B cell (primary cell): ENCODE data around the gene CUBN. TPM values are rescaled to one million over a fixed set of nuclear protein-coding genes. Genes with fewer than 3 reads are reported as not detected.

Experiments used
- ATAC-seq: fragments of 200-7000 bp; cut with Tn5 transposase; one replicate; pipeline ENCODE4 v1.10.0; 2021; ENCODE audit warnings: low read depth, mild to moderate bottlenecking, moderate number of reproducible peaks, moderate library complexity
- CTCF ChIA-PET: fragments of 350-600 bp; sonication (Branson Sonifier 250); formaldehyde crosslinking; loops from one replicate; lab custom pipeline; 2021; ENCODE audit warnings: antibody characterized with exemption, inconsistent platforms; lab: Charles Lee
- POLR2A ChIA-PET: fragments of 350-600 bp; sonication (Branson Sonifier 250); formaldehyde crosslinking; loops from one replicate; lab custom pipeline; 2021; ENCODE audit warnings: antibody characterized with exemption; lab: Charles Lee
- DNase-seq: peaks from one replicate; pipeline ENCODE4 v3.0.0; 2013
- H2AFZ ChIP-seq: 2 replicates; pipeline ENCODE4 v1.6.1; 2012; ENCODE audit warnings: mild to moderate bottlenecking, low read depth, low read length; ENCODE audit not compliant: insufficient read depth, poor library complexity, severe bottlenecking
- H3K27ac ChIP-seq, 2 donors: 1 replicate in 1 of 2; 2 replicates in 1 of 2; pipeline ENCODE4 v1.5.1; 2012 to 2013; ENCODE audit warnings: low read length in 2 of 2, mild to moderate bottlenecking in 2 of 2, moderate library complexity in 1 of 2
- H3K27me3 ChIP-seq, 4 experiments: fragments of 200-600 bp in 1 of 4; sonication (generic) in 1 of 4; replicated peaks in 1 of 4; 1 replicate in 2 of 4; 2 replicates in 2 of 4; pipeline versions ENCODE4 v1.6.1 to v1.7.0; 2013 to 2016; ENCODE audit warnings: low read length in 3 of 4, mild to moderate bottlenecking in 2 of 4, mixed read lengths in 1 of 4, moderate library complexity in 1 of 4; ENCODE audit not compliant: insufficient read depth in 4 of 4, control insufficient read depth in 3 of 4; ENCODE audit errors: control extremely low read depth in 1 of 4
- H3K36me3 ChIP-seq, 2 experiments: replicated peaks in 1 of 2; 1 replicate in 1 of 2; 2 replicates in 1 of 2; pipeline versions ENCODE4 v1.6.1 to v1.7.1; 2013; ENCODE audit warnings: low read length in 1 of 2; ENCODE audit not compliant: insufficient read depth in 2 of 2, control insufficient read depth in 1 of 2; ENCODE audit errors: control extremely low read depth in 1 of 2, extremely low read depth in 1 of 2
- H3K4me1 ChIP-seq, 2 donors: fragments of 200-600 bp in 1 of 2; sonication (generic) in 1 of 2; 1 replicate in 1 of 2; 2 replicates in 1 of 2; pipeline versions ENCODE4 v1.5.1 to v1.6.1; 2013 to 2017; ENCODE audit warnings: low read length in 2 of 2; ENCODE audit not compliant: control insufficient read depth in 2 of 2, insufficient read depth in 2 of 2
- H3K4me2 ChIP-seq: replicated peaks from 2 replicates; pipeline ENCODE3; 2012; ENCODE audit warnings: mild to moderate bottlenecking, low read depth, low read length; ENCODE audit not compliant: poor library complexity, severe bottlenecking
- H3K4me3 ChIP-seq, 5 experiments: fragments of 200-600 bp in 1 of 5; sonication (generic) in 1 of 5; 1 replicate in 3 of 5; 2 replicates in 2 of 5; pipeline versions ENCODE4 v1.5.1 to v1.7.0; 2011 to 2016; ENCODE audit warnings: low read length in 4 of 5, mild to moderate bottlenecking in 4 of 5, low read depth in 2 of 5, control low read depth in 1 of 5, moderate library complexity in 1 of 5; ENCODE audit not compliant: insufficient read depth in 1 of 5; ENCODE audit errors: control extremely low read depth in 1 of 5, extremely low read depth in 1 of 5
- H3K79me2 ChIP-seq: fragments of 200-600 bp; sonication (generic); one replicate; pipeline ENCODE4 v1.6.0; 2016; ENCODE audit warnings: low read length; ENCODE audit not compliant: control insufficient read depth, insufficient read depth
- H3K9ac ChIP-seq: fragments of 200-600 bp; sonication (generic); 2 replicates; pipeline ENCODE4 v1.6.1; 2017; ENCODE audit warnings: mild to moderate bottlenecking, low read length, moderate library complexity
- H3K9me3 ChIP-seq, 3 donors: one replicate each; pipeline versions ENCODE4 v1.6.1 to v1.7.1; 2013; ENCODE audit warnings: low read length in 2 of 3; ENCODE audit not compliant: control insufficient read depth in 2 of 3, insufficient read depth in 1 of 3; ENCODE audit errors: control extremely low read depth in 1 of 3
- H4K20me1 ChIP-seq: 2 replicates; pipeline ENCODE4 v1.6.0; 2012; ENCODE audit warnings: mild to moderate bottlenecking, low read length; ENCODE audit not compliant: insufficient read depth, control insufficient read depth, poor library complexity, severe bottlenecking
- H3K27ac Mint-ChIP-seq: one replicate; pipeline ENCODE4 v1.8.0; 2021; ENCODE audit warnings: mixed read lengths
- H3K27me3 Mint-ChIP-seq: one replicate; pipeline ENCODE4 v1.8.0; 2021; ENCODE audit warnings: mixed read lengths
- H3K4me1 Mint-ChIP-seq: one replicate; pipeline ENCODE4 v1.8.0; 2021; ENCODE audit warnings: mixed read lengths
- H3K4me3 Mint-ChIP-seq: one replicate; pipeline ENCODE4 v1.8.0; 2021; ENCODE audit warnings: mixed read lengths
- H3K9me3 Mint-ChIP-seq: one replicate; pipeline ENCODE4 v1.8.0; 2022; ENCODE audit warnings: mixed read lengths; ENCODE audit not compliant: insufficient read depth
- EZH2 ChIP-seq: IDR thresholded peaks from 2 replicates; pipeline ENCODE4 v1.6.1; 2012; ENCODE audit warnings: borderline replicate concordance, low read depth, mild to moderate bottlenecking, moderate library complexity, low read length; ENCODE audit not compliant: insufficient read depth, poor library complexity, severe bottlenecking
- WGBS: methylation state at CpG from one replicate; pipeline ENCODE4 v1.1.5; 2013; ENCODE audit warnings: missing lambda C conversion rate; ENCODE audit not compliant: insufficient coverage; 5-methylcytosine and 5-hydroxymethylcytosine counted together
- intact Hi-C: fragments of 100-400 bp; cut with micrococcal nuclease; formaldehyde crosslinking; loops from one replicate; pipeline ENCODE4 v1.10.0; 2022
- polyA plus RNA-seq: library from polyadenylated mRNA; depleted of rRNA; stranded (reverse); fragments of >200 nt; gene quantifications from 2 replicates; pipeline ENCODE4 v1.2.3, GENCODE V29; 2012
- total RNA-seq, 2 donors: library from RNA; stranded (reverse); fragments of 120-200 nt in 1 of 2; gene quantifications; 1 replicate in 1 of 2; 2 replicates in 1 of 2; pipeline versions ENCODE4 v1.2.3 to v1.2.4, GENCODE V29; 2013 to 2022
- TF ChIP-seq, protein P1 (sequence below): fragments of 200-600 bp; IDR thresholded peaks from one replicate; pipeline ENCODE4 v1.8.0; 2022; ENCODE audit warnings: antibody characterized with exemption, mild to moderate bottlenecking

CUBN gene
- total and polyA plus RNA-seq, 2 donors (not counting 1 experiment from before 2014, with no cell fraction given), result 4.2 to 5.7 TPM

DNA sequence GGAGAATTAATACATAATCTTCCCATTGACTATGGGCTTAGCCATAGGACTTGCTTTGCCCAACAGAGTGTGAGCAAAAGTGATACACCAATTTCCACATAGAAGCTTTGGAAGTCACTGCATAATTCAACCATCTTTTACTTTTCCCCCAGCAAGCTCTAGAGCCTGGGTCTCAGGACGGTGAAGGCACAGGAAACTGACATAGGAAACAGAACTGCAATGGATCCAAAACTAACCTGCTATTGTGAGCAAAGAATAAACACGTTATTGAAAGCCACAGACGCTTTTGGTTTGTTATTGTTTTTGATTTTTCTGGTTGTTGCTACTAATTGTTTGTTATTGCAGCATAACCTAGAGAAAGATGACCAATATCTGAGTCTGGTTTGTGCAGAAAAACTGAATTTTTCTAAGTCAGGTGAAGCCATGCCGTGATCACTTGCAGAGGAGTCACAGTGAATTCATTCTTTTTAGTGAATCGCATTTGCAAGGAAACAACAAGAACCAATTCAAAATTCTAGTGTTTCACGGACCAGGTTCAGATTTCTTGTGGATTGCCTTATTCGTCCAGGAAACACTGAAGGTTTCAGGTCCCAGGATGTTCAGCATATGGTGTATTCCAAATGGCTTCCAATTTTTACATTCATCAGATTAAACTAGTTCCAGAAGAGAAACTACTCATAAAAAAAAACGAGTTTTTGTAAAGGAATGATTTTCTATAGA is 52.8 kb downstream of the CUBN start:
- Histone ChIP-seq H3K9me3 (no peaks in the 10 kb centered on the region), H3K4me2 (no peak overlapping the region), H3K36me3 (peaks cover 0 to 1% of the 10 kb centered on the region in 2 experiments), H3K27ac (no peak overlapping the region), H3K27me3 (no peaks in the 10 kb centered on the region), H3K4me3 (no peak overlapping the region), H3K79me2 (no peaks in the 10 kb centered on the region), H2AFZ (no peak overlapping the region), H4K20me1 (no peaks in the 10 kb centered on the region), H3K9ac (no peak overlapping the region), H3K4me1 (no peaks in the 10 kb centered on the region)
- H3K4me3 Mint-ChIP-seq, result no peak overlapping the region
- no peak for TF ChIP-seq EZH2
- TF ChIP-seq, protein P1, sequence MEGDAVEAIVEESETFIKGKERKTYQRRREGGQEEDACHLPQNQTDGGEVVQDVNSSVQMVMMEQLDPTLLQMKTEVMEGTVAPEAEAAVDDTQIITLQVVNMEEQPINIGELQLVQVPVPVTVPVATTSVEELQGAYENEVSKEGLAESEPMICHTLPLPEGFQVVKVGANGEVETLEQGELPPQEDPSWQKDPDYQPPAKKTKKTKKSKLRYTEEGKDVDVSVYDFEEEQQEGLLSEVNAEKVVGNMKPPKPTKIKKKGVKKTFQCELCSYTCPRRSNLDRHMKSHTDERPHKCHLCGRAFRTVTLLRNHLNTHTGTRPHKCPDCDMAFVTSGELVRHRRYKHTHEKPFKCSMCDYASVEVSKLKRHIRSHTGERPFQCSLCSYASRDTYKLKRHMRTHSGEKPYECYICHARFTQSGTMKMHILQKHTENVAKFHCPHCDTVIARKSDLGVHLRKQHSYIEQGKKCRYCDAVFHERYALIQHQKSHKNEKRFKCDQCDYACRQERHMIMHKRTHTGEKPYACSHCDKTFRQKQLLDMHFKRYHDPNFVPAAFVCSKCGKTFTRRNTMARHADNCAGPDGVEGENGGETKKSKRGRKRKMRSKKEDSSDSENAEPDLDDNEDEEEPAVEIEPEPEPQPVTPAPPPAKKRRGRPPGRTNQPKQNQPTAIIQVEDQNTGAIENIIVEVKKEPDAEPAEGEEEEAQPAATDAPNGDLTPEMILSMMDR, result no peak
- no peaks in the 10 kb centered on the region for H3K4me1 Mint-ChIP-seq
- intact Hi-C loops, result no loop called here
- DNase-seq, result no peak
- ChIA-PET CTCF (no interaction called here), POLR2A (no interaction called here)
- WGBS, result 81% methylated on average over 7 of the region's 8 CpGs
- no peak overlapping the region for H3K27ac Mint-ChIP-seq
- H3K27me3 Mint-ChIP-seq, result no peaks in the 10 kb centered on the region
- no peak for ATAC-seq
- no peaks in the 10 kb centered on the region for H3K9me3 Mint-ChIP-seq

GRCh38 chr10:17075533-17076359 is 53.9 kb downstream of the CUBN start:
- Mint-ChIP-seq H3K4me3 (no peak overlapping the region), H3K9me3 (no peaks in the 10 kb centered on the region), H3K4me1 (no peaks in the 10 kb centered on the region), H3K27ac (no peak overlapping the region), H3K27me3 (no peaks in the 10 kb centered on the region)
- Histone ChIP-seq H3K36me3 (no peaks in the 10 kb centered on the region), H3K4me2 (no peak overlapping the region), H2AFZ (no peak overlapping the region), H3K9ac (no peak overlapping the region), H4K20me1 (no peaks in the 10 kb centered on the region), H3K9me3 (no peaks in the 10 kb centered on the region), H3K27ac (no peak overlapping the region), H3K4me3 (no peak overlapping the region), H3K4me1 (no peaks in the 10 kb centered on the region), H3K79me2 (no peaks in the 10 kb centered on the region), H3K27me3 (no peaks in the 10 kb centered on the region)
- intact Hi-C loops, result no loop called here
- no CpG with 5 or more reads among the region's 2 CpGs for WGBS
- POLR2A ChIA-PET, result interaction anchor here (0.6 kb wide), 1 partner anchor 595 kb away, joined by 6 read pairs; no protein-coding TSS in a partner anchor
- ATAC-seq, result no peak
- DNase-seq, result no peak
- CTCF ChIA-PET, result no interaction called here
- TF ChIP-seq, protein P1, result no peak
- no peak for TF ChIP-seq EZH2
